OCI-LY1 (cell line): ENCODE measurements around the gene TAGLN.

Experiments used
- H2AFZ ChIP-seq: fragments of 200-600 bp; sonication (generic), shearing (Covaris generic); 2 replicates; pipeline ENCODE4 v1.6.0; 2014; ENCODE audit warnings: antibody characterized with exemption, mild to moderate bottlenecking, low read length
- H3F3A ChIP-seq: fragments of 200-600 bp; sonication (generic), shearing (Covaris generic); 2 replicates; pipeline ENCODE4 v1.6.0; 2014; ENCODE audit warnings: mild to moderate bottlenecking, antibody characterized with exemption, low read length, moderate library complexity; ENCODE audit not compliant: insufficient read depth
- H3K27ac ChIP-seq: fragments of 200-600 bp; sonication (generic); 2 replicates; pipeline ENCODE4 v1.5.1; 2014; ENCODE audit warnings: low read length, mixed run types, mild to moderate bottlenecking, low read depth; ENCODE audit not compliant: poor library complexity, severe bottlenecking
- H3K27me3 ChIP-seq: fragments of 200-600 bp; sonication (generic); 2 replicates; pipeline ENCODE4 v1.6.0; 2014; ENCODE audit warnings: antibody characterized with exemption, mild to moderate bottlenecking, low read length, moderate library complexity; ENCODE audit not compliant: insufficient read depth
- H3K36me3 ChIP-seq: fragments of 200-600 bp; sonication (generic); 2 replicates; pipeline ENCODE4 v1.6.1; 2014; ENCODE audit warnings: mild to moderate bottlenecking, antibody characterized with exemption, low read length, moderate library complexity, mixed read lengths; ENCODE audit not compliant: insufficient read depth
- H3K4me1 ChIP-seq: fragments of 200-600 bp; sonication (generic); 2 replicates; pipeline ENCODE4 v1.5.1; 2014; ENCODE audit warnings: mild to moderate bottlenecking, low read length, moderate library complexity; ENCODE audit not compliant: insufficient read depth, severe bottlenecking
- H3K4me2 ChIP-seq: fragments of 200-600 bp; sonication (generic), shearing (Covaris generic); 2 replicates; pipeline ENCODE4 v1.6.1; 2014; ENCODE audit warnings: low read length
- H3K4me3 ChIP-seq: fragments of 200-600 bp; sonication (generic); 2 replicates; pipeline ENCODE4 v1.5.1; 2014; ENCODE audit warnings: low read length, low read depth, mild to moderate bottlenecking, mixed read lengths; ENCODE audit not compliant: poor library complexity, severe bottlenecking
- H3K79me2 ChIP-seq: fragments of 200-600 bp; shearing (Covaris generic); 2 replicates; pipeline ENCODE4 v1.6.1; 2016; ENCODE audit warnings: mixed run types, low read length, mixed read lengths; ENCODE audit not compliant: insufficient read depth
- H3K9ac ChIP-seq: fragments of 200-600 bp; sonication (generic), shearing (Covaris generic); 2 replicates; pipeline ENCODE4 v1.6.1; 2014; ENCODE audit warnings: mild to moderate bottlenecking, low read length, mixed read lengths
- H3K9me2 ChIP-seq: fragments of 200-600 bp; sonication (generic), shearing (Covaris generic); 2 replicates; pipeline ENCODE4 v1.6.1; 2014; ENCODE audit warnings: low read depth, mild to moderate bottlenecking, low read length, mixed read lengths
- H3K9me3 ChIP-seq: fragments of 200-600 bp; shearing (Covaris generic); 2 replicates; pipeline ENCODE4 v1.6.1; 2014; ENCODE audit warnings: low read length, mixed read lengths
- H4K20me1 ChIP-seq: fragments of 200-600 bp; sonication (generic), shearing (Covaris generic); 2 replicates; pipeline ENCODE4 v1.6.0; 2016; ENCODE audit warnings: mild to moderate bottlenecking, low read length; ENCODE audit not compliant: insufficient read depth
- EZH2 ChIP-seq: fragments of 200-600 bp; sonication (generic), shearing (Covaris generic); IDR thresholded peaks from 2 replicates; pipeline ENCODE4 v1.8.0; 2017; ENCODE audit warnings: borderline replicate concordance, mixed run types, mild to moderate bottlenecking, antibody characterized with exemption, low read length, moderate library complexity, mixed read lengths
- TF ChIP-seq, protein P1 (sequence below): fragments of 200-600 bp; sonication (generic), shearing (Covaris generic); IDR thresholded peaks from 2 replicates; pipeline ENCODE4 v1.5.1; 2017; ENCODE audit warnings: mild to moderate bottlenecking, antibody characterized with exemption, low read length, moderate library complexity, mixed read lengths

TAGLN gene

DNA sequence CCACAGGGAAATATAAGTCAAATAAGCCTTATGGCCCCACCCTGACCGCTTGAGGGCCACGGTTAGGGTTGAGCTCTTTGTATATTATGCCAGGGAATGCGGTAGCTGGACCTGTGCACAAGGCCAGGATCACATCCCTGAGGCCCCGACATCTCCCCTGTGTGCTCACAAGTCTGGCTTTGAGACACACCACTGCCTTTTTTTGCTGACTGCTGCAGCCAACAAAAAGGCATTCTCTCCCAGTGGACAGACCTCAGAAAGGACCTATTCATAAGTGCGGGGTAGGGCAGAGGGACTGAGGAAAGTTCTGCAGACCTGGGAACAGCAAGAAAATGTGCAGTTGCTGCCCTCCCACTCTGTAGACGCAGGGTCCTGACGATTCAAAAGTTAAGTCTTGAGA, 24.1 kb upstream of the TAGLN start:
- H3K9ac ChIP-seq = no peak overlapping the region
- no peak overlapping the region for H3K27ac ChIP-seq
- no peaks in the 10 kb centered on the region for H3K27me3 ChIP-seq
- H3K4me1 ChIP-seq = peaks cover 18% of the 10 kb centered on the region
- no peaks in the 10 kb centered on the region for H4K20me1 ChIP-seq
- H3K9me3 ChIP-seq = no peaks in the 10 kb centered on the region
- H3K4me3 ChIP-seq = no peak overlapping the region
- H3F3A ChIP-seq = no peaks in the 10 kb centered on the region
- no peak overlapping the region for H2AFZ ChIP-seq
- no peak overlapping the region for H3K4me2 ChIP-seq
- no peaks in the 10 kb centered on the region for H3K9me2 ChIP-seq
- H3K79me2 ChIP-seq = no peaks in the 10 kb centered on the region
- H3K36me3 ChIP-seq = peaks cover 23% of the 10 kb centered on the region
- no peak for TF ChIP-seq EZH2
- TF ChIP-seq, protein P1, sequence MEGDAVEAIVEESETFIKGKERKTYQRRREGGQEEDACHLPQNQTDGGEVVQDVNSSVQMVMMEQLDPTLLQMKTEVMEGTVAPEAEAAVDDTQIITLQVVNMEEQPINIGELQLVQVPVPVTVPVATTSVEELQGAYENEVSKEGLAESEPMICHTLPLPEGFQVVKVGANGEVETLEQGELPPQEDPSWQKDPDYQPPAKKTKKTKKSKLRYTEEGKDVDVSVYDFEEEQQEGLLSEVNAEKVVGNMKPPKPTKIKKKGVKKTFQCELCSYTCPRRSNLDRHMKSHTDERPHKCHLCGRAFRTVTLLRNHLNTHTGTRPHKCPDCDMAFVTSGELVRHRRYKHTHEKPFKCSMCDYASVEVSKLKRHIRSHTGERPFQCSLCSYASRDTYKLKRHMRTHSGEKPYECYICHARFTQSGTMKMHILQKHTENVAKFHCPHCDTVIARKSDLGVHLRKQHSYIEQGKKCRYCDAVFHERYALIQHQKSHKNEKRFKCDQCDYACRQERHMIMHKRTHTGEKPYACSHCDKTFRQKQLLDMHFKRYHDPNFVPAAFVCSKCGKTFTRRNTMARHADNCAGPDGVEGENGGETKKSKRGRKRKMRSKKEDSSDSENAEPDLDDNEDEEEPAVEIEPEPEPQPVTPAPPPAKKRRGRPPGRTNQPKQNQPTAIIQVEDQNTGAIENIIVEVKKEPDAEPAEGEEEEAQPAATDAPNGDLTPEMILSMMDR = no peak

DNA sequence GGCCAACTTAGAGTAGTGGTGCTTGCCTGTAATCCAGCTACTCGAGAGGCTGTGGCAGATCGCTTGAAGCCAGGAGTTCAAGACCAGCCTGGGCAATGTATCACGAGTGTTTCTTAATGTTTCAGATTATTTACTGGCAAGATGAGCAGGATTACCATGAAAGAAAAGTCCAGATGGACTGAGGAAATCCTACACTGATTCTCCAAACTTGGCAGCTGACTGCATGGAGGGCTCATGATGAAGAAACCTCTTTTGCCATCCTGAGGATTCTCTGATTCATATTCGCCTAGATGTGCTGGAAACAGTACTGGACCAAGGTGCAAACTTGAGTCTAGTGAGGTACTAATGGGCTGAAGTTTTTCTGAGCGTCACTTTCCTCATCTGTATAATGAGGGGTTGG, 23.4 kb upstream of the TAGLN start:
- Histone ChIP-seq H3K27ac (no peak overlapping the region), H3K27me3 (no peaks in the 10 kb centered on the region), H3K9me2 (no peaks in the 10 kb centered on the region), H3K79me2 (no peaks in the 10 kb centered on the region), H3F3A (no peaks in the 10 kb centered on the region), H2AFZ (no peak overlapping the region), H3K36me3 (peaks cover 16% of the 10 kb centered on the region), H4K20me1 (no peaks in the 10 kb centered on the region), H3K9ac (no peak overlapping the region), H3K4me3 (no peak overlapping the region), H3K9me3 (no peaks in the 10 kb centered on the region), H3K4me1 (peaks cover 25% of the 10 kb centered on the region), H3K4me2 (no peak overlapping the region)
- TF ChIP-seq, protein P1 = no peak
- TF ChIP-seq EZH2 = no peak

- H3K4me1 ChIP-seq = peaks cover 29% of the 10 kb centered on the region
- H3K27ac ChIP-seq = no peak overlapping the region
- no peaks in the 10 kb centered on the region for H3K27me3 ChIP-seq
- no peak overlapping the region for H3K9ac ChIP-seq
- no peak overlapping the region for H3K4me3 ChIP-seq
- H3K79me2 ChIP-seq = no peaks in the 10 kb centered on the region
- no peaks in the 10 kb centered on the region for H3K9me3 ChIP-seq
- H3K36me3 ChIP-seq = peaks cover 12% of the 10 kb centered on the region
- H3F3A ChIP-seq = no peaks in the 10 kb centered on the region
- no peaks in the 10 kb centered on the region for H3K9me2 ChIP-seq
- H2AFZ ChIP-seq = no peak overlapping the region
- H4K20me1 ChIP-seq = no peaks in the 10 kb centered on the region
- TF ChIP-seq EZH2 = no peak
- TF ChIP-seq, protein P1 = no peak
- no peak overlapping the region for H3K4me2 ChIP-seq
Observed at GRCh38 chr11:117176186-117176585, 23.0 kb upstream of the TAGLN start.
